ENCODE measurements around the gene KPNA4. TPM values are rescaled to one million over a fixed set of nuclear protein-coding genes. Genes with fewer than 3 reads are reported as not detected.
A peak's percentile ranks its signal among the peaks of the same experiment; 100 is the strongest.
"Not testable (repeated sequence)": the region's sequence is repeated elsewhere in the genome, so short reads cannot be mapped to it uniquely, and the experiment has no call there.

Gene KPNA4
- total RNA-seq, 1 experiment from 2014 or later = 40.8 TPM

DNA sequence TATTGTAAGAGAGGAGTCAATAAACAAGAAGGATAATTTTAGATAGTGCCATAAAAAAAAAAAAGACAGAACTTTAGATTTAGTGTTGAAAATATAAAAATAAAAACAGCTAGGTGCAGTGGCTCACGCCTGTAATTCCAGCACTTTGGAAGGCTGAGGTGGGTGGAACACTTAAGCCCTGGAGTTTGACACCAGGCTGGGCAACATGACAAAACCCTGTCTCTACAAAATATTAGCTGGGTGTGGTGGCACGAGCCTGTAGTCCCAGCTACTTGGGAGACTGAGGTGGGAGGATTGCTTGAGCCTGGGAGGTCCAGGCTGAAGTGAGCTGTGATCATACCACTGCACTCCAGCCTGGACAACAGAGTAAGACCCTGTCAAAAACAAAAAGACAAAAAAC is 49.0 kb downstream of the KPNA4 start:
- Histone ChIP-seq H3K36me3 (ENCODE audit: insufficient read depth, low read length) (peaks cover 56% of the 10 kb centered on the region), H3K79me2 (ENCODE audit: low read length) (peaks cover 37% of the 10 kb centered on the region)
- H2AFZ ChIP-seq (ENCODE audit: low read length); H3K9ac ChIP-seq (ENCODE audit: low read length); H3K4me1 ChIP-seq (ENCODE audit: low read length); H3K27ac ChIP-seq (ENCODE audit: low read length); H3K27me3 ChIP-seq (ENCODE audit: low read length); H3K9me2 ChIP-seq (replicated peaks; ENCODE audit: insufficient read depth, low read length); H3K4me3 ChIP-seq (ENCODE audit: low read length); H3K9me3 ChIP-seq (ENCODE audit: low read length); H3K4me2 ChIP-seq (ENCODE audit: low read depth, low read length, poor library complexity, severe bottlenecking); H4K20me1 ChIP-seq (ENCODE audit: insufficient read depth, low read depth, low read length); DNase-seq: not testable (repeated sequence)

DNA sequence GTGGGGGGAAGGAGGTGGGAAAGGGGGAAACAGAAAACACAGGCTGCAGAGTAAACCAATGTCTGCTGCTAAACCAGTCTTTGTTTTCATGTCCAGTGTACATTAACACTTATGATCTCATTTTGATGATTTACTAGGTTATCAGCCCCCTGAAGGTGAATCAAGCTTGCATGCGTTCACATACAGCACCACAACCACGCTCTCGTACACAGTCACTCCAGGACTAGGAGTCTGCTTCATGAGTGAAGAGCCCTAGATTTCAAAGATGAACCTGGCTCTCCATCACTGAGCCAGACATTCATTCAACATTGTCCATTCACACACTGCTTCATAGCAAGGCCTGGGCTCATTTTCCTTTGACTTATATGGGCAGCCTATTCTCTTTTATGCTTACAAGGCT is 64.0 kb downstream of the KPNA4 start:
- no peak for DNase-seq
- Histone ChIP-seq H3K4me3 (ENCODE audit: low read length) (no peak overlapping the region), H3K4me1 (ENCODE audit: low read length) (no peaks in the 10 kb centered on the region), H3K79me2 (ENCODE audit: low read length) (no peaks in the 10 kb centered on the region), H3K9ac (ENCODE audit: low read length) (no peak overlapping the region), H3K9me3 (ENCODE audit: low read length) (no peaks in the 10 kb centered on the region), H2AFZ (ENCODE audit: low read length) (no peak overlapping the region), H3K4me2 (ENCODE audit: low read depth, low read length, poor library complexity, severe bottlenecking) (no peak overlapping the region), H4K20me1 (ENCODE audit: insufficient read depth, low read depth, low read length) (peaks cover 6% of the 10 kb centered on the region; the same call in 1 of the 2 replicates), H3K27me3 (ENCODE audit: low read length) (no peaks in the 10 kb centered on the region), H3K36me3 (ENCODE audit: insufficient read depth, low read length) (peaks cover 65% of the 10 kb centered on the region), H3K27ac (ENCODE audit: low read length) (no peak overlapping the region), H3K9me2 (replicated peaks; ENCODE audit: insufficient read depth, low read length) (no peaks in the 10 kb centered on the region; the same call in 1 of the 2 replicates)

DNA sequence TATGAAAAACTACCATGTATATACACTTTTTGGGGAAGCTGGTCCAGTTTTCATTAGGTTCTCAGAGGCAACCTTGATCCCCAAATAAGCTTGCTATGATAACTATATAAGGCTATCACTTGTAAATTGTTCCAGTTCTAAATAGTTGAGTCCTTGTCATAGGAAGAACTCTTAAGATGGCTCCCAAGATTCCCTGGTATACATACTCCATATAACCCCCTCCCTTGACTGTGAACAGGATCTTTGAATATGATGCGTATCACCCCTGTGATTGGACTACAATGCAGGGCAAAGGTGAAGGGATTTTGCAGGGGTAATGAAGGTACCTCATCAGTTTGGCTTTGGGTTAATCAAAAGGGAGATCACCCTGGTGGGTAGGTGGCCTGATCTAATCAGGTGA is 67.2 kb downstream of the KPNA4 start:
- Histone ChIP-seq H3K36me3 (ENCODE audit: insufficient read depth, low read length) (peaks cover 47% of the 10 kb centered on the region), H4K20me1 (ENCODE audit: insufficient read depth, low read depth, low read length) (peaks cover 6% of the 10 kb centered on the region; the same call in 1 of the 2 replicates), H3K4me1 (ENCODE audit: low read length) (no peaks in the 10 kb centered on the region), H3K27ac (ENCODE audit: low read length) (no peak overlapping the region), H3K4me2 (ENCODE audit: low read depth, low read length, poor library complexity, severe bottlenecking) (no peak overlapping the region), H2AFZ (ENCODE audit: low read length) (no peak overlapping the region), H3K79me2 (ENCODE audit: low read length) (no peaks in the 10 kb centered on the region), H3K4me3 (ENCODE audit: low read length) (no peak overlapping the region), H3K9me3 (ENCODE audit: low read length) (no peaks in the 10 kb centered on the region), H3K9ac (ENCODE audit: low read length) (no peak overlapping the region), H3K9me2 (replicated peaks; ENCODE audit: insufficient read depth, low read length) (no peaks in the 10 kb centered on the region; the same call in 1 of the 2 replicates), H3K27me3 (ENCODE audit: low read length) (no peaks in the 10 kb centered on the region)
- DNase-seq = no peak

DNA sequence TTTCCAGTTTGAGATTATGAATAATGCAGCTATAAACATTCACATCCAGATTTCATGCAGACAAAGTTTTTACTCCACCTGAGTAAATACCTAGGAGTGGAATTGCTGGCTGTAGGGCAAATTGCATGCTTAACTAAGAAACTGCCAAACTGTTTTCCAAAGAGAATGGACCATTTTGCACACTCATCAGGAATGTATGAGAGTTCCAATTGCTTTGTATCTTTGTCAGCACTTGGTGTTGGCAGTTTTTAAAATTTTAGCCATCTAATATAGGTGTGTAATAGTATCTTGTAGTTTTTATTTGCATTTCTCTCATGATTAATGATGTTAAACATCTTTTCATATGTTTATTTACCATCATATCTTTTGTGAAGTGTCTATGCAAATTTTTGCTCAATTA is 75.2 kb downstream of the KPNA4 start:
- Histone ChIP-seq H3K36me3 (ENCODE audit: insufficient read depth, low read length) (no peaks in the 10 kb centered on the region), H3K79me2 (ENCODE audit: low read length) (no peaks in the 10 kb centered on the region), H3K9me2 (replicated peaks; ENCODE audit: insufficient read depth, low read length) (no peaks in the 10 kb centered on the region), H3K27ac (ENCODE audit: low read length) (no peak overlapping the region), H3K4me3 (ENCODE audit: low read length) (no peak overlapping the region), H3K4me2 (ENCODE audit: low read depth, low read length, poor library complexity, severe bottlenecking) (no peak overlapping the region), H4K20me1 (ENCODE audit: insufficient read depth, low read depth, low read length) (no peaks in the 10 kb centered on the region), H3K9ac (ENCODE audit: low read length) (no peak overlapping the region), H3K4me1 (ENCODE audit: low read length) (peaks cover 9% of the 10 kb centered on the region), H2AFZ (ENCODE audit: low read length) (no peak overlapping the region), H3K9me3 (ENCODE audit: low read length) (no peaks in the 10 kb centered on the region), H3K27me3 (ENCODE audit: low read length) (no peaks in the 10 kb centered on the region)
- no peak for DNase-seq

DNA sequence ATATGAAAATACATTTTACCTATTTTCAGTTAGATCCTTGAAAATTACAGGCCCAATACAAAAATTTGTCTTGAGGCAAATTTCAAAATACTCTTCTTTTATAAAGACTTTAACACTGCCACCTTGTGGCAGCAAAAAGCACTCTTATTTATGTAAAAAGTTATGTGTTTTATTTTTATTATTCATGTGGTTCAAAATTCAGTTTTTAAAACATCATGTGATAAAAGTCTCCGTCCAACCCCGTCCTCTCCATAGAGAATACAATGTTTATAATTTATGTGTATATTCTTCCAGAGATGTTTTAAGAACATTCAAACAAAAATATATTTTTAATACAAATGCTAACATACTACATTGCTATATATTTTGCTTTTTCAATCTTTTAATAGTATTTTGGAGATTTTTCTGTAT is 78.9 kb downstream of the KPNA4 start:
- H3K4me1 ChIP-seq (ENCODE audit: low read length) = peaks cover 11% of the 10 kb centered on the region
- H3K36me3 ChIP-seq (ENCODE audit: insufficient read depth, low read length) = no peaks in the 10 kb centered on the region
- no peak overlapping the region for H3K27ac ChIP-seq (ENCODE audit: low read length)
- no peaks in the 10 kb centered on the region for H3K9me3 ChIP-seq (ENCODE audit: low read length)
- H3K9me2 ChIP-seq (replicated peaks; ENCODE audit: insufficient read depth, low read length) = no peaks in the 10 kb centered on the region
- no peak overlapping the region; the same call in 1 of the 2 replicates for H3K9ac ChIP-seq (ENCODE audit: low read length)
- H4K20me1 ChIP-seq (ENCODE audit: insufficient read depth, low read depth, low read length) = no peaks in the 10 kb centered on the region
- DNase-seq = peak; percentile 79
- H3K4me2 ChIP-seq (ENCODE audit: low read depth, low read length, poor library complexity, severe bottlenecking) = peak overlapping the region; percentile 59
- H3K79me2 ChIP-seq (ENCODE audit: low read length) = no peaks in the 10 kb centered on the region
- H3K27me3 ChIP-seq (ENCODE audit: low read length) = no peaks in the 10 kb centered on the region
- no peak overlapping the region for H2AFZ ChIP-seq (ENCODE audit: low read length)
- peak overlapping the region; percentile 59; the same call in 1 of the 2 replicates for H3K4me3 ChIP-seq (ENCODE audit: low read length)

DNA sequence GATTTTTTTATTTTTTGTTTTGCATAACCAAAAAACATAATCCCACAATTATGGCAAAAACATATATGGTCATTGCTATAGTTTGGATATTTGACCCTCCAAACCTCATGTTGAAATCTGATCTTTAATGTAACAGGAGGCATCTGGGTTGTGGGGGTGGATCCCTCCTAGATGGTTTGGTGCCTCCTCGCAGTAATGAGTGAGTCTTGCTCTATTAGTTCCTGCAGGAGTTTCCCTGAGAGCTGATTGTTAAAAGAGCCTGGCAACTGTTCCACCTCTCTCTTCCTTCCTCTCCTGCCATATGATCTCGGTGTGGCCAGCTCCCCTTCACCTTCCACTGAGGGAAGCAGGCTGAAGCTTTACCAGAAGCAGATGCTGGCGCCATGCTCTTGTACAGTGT is 82.6 kb downstream of the KPNA4 start:
- no peaks in the 10 kb centered on the region for H3K27me3 ChIP-seq (ENCODE audit: low read length)
- no peak overlapping the region for H3K4me2 ChIP-seq (ENCODE audit: low read depth, low read length, poor library complexity, severe bottlenecking)
- peaks cover 11% of the 10 kb centered on the region for H3K4me1 ChIP-seq (ENCODE audit: low read length)
- no peaks in the 10 kb centered on the region for H3K9me2 ChIP-seq (replicated peaks; ENCODE audit: insufficient read depth, low read length)
- DNase-seq = no peak
- no peak overlapping the region for H3K9ac ChIP-seq (ENCODE audit: low read length)
- H3K27ac ChIP-seq (ENCODE audit: low read length) = no peak overlapping the region
- H3K4me3 ChIP-seq (ENCODE audit: low read length) = no peak overlapping the region
- no peaks in the 10 kb centered on the region for H4K20me1 ChIP-seq (ENCODE audit: insufficient read depth, low read depth, low read length)
- no peaks in the 10 kb centered on the region for H3K36me3 ChIP-seq (ENCODE audit: insufficient read depth, low read length)
- H3K79me2 ChIP-seq (ENCODE audit: low read length) = no peaks in the 10 kb centered on the region
- H2AFZ ChIP-seq (ENCODE audit: low read length) = no peak overlapping the region
- H3K9me3 ChIP-seq (ENCODE audit: low read length) = no peaks in the 10 kb centered on the region

DNA sequence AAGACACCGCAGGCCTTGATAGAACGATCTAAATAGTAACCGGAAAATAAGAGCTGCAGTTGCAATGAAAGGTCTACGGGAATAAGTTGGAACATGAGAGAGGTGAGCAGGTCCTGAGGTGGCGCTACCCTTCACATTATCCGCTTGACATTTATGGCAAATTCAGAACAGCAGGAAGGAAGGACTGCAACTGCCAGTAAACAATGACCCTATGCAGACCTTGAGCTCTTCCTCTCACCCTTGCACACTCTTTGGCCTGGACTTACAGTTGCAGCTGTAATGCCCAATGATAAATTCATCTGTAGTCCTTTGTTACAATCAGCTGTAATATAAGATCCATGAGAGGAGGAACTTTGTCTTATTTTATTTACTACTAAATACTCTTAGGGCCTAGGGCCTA is 83.5 kb downstream of the KPNA4 start:
- no peak for DNase-seq
- H3K4me3 ChIP-seq (ENCODE audit: low read length) = no peak overlapping the region
- H3K9ac ChIP-seq (ENCODE audit: low read length) = no peak overlapping the region
- no peak overlapping the region for H3K27ac ChIP-seq (ENCODE audit: low read length)
- H3K36me3 ChIP-seq (ENCODE audit: insufficient read depth, low read length) = no peaks in the 10 kb centered on the region
- H3K9me3 ChIP-seq (ENCODE audit: low read length) = no peaks in the 10 kb centered on the region
- no peaks in the 10 kb centered on the region for H3K27me3 ChIP-seq (ENCODE audit: low read length)
- H3K4me2 ChIP-seq (ENCODE audit: low read depth, low read length, poor library complexity, severe bottlenecking) = no peak overlapping the region
- H2AFZ ChIP-seq (ENCODE audit: low read length) = no peak overlapping the region
- H3K4me1 ChIP-seq (ENCODE audit: low read length) = peaks cover 11% of the 10 kb centered on the region
- H3K9me2 ChIP-seq (replicated peaks; ENCODE audit: insufficient read depth, low read length) = no peaks in the 10 kb centered on the region
- no peaks in the 10 kb centered on the region for H4K20me1 ChIP-seq (ENCODE audit: insufficient read depth, low read depth, low read length)
- H3K79me2 ChIP-seq (ENCODE audit: low read length) = no peaks in the 10 kb centered on the region

DNA sequence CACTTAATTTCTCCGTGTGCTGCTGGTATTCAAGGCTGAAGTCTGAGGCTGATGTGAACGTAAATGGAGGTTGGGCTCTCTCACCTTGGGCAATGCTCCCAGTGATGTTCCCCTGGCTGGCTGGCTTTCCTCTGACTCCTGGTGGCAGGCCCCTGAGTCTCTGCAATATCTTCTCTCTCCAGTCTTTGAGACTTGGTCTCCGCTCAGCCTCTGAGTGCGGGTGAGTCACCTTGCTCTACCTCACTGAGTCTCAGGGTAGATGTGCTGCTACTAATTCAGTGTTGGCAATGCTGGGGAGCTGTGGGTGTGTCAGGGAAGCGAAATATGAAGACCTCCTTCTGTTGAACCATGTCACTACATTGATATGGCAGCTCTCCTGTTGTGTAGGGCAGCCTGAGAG is 84.4 kb downstream of the KPNA4 start:
- Histone ChIP-seq H3K36me3 (ENCODE audit: insufficient read depth, low read length) (no peaks in the 10 kb centered on the region), H4K20me1 (ENCODE audit: insufficient read depth, low read depth, low read length) (no peaks in the 10 kb centered on the region), H3K4me3 (ENCODE audit: low read length) (no peak overlapping the region), H3K79me2 (ENCODE audit: low read length) (no peaks in the 10 kb centered on the region), H3K9me2 (replicated peaks; ENCODE audit: insufficient read depth, low read length) (no peaks in the 10 kb centered on the region), H3K9ac (ENCODE audit: low read length) (no peak overlapping the region), H3K27ac (ENCODE audit: low read length) (no peak overlapping the region), H3K27me3 (ENCODE audit: low read length) (no peaks in the 10 kb centered on the region), H3K9me3 (ENCODE audit: low read length) (no peaks in the 10 kb centered on the region), H3K4me1 (ENCODE audit: low read length) (peaks cover 7% of the 10 kb centered on the region), H3K4me2 (ENCODE audit: low read depth, low read length, poor library complexity, severe bottlenecking) (no peak overlapping the region), H2AFZ (ENCODE audit: low read length) (no peak overlapping the region)
- DNase-seq = no peak

DNA sequence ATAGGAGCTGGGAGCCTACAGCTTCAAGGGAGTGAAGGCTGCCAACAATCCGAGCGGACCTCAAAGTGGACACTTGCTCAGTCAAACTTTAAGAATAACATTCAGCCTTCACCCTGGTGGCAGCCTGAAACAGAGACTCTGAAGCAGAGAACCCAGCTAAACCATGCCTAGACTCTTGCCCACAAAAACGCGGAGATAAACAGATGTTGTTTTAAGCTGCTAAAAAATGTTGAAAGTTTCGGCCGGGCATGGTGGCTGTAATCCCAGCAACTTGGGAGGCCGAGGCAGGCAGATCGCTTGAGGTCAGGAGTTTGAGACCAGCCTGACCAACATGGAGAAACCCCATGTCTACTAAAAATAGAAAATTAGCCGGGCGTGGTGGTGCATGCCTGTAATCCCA is 86.0 kb downstream of the KPNA4 start:
- DNase-seq = no peak
- Histone ChIP-seq H3K9me3 (ENCODE audit: low read length) (no peaks in the 10 kb centered on the region), H3K27me3 (ENCODE audit: low read length) (no peaks in the 10 kb centered on the region), H4K20me1 (ENCODE audit: insufficient read depth, low read depth, low read length) (no peaks in the 10 kb centered on the region), H3K9ac (ENCODE audit: low read length) (no peak overlapping the region), H2AFZ (ENCODE audit: low read length) (no peak overlapping the region), H3K4me2 (ENCODE audit: low read depth, low read length, poor library complexity, severe bottlenecking) (no peak overlapping the region), H3K36me3 (ENCODE audit: insufficient read depth, low read length) (no peaks in the 10 kb centered on the region), H3K79me2 (ENCODE audit: low read length) (no peaks in the 10 kb centered on the region), H3K4me1 (ENCODE audit: low read length) (no peaks in the 10 kb centered on the region), H3K4me3 (ENCODE audit: low read length) (no peak overlapping the region), H3K9me2 (replicated peaks; ENCODE audit: insufficient read depth, low read length) (no peaks in the 10 kb centered on the region), H3K27ac (ENCODE audit: low read length) (no peak overlapping the region)
